Measurements from ENCODE around the gene SF3B4. TPM values are rescaled to one million over a fixed set of nuclear protein-coding genes. Genes with fewer than 3 reads are reported as not detected.
"Not testable (repeated sequence)": the region's sequence is repeated elsewhere in the genome, so short reads cannot be mapped to it uniquely, and the experiment has no call there.

The SF3B4 gene
- 107 and 114 TPM in 2 replicates for total RNA-seq

- intact Hi-C loops (cut with micrococcal nuclease), result loop anchor here (1.0 kb wide), 3 partner anchors 12 to 39 kb away; partner anchors contain the start of gene BOLA1
Measured at GRCh38 chr1:149927563-149928400, at the start of gene SF3B4. SF3B4 (minus strand) TSS chr1:149927803; CDS start chr1:149927759, 44 bp downstream.

GRCh38 chr1:149977345-149977744, 49.7 kb upstream of the SF3B4 start:
- intact Hi-C loops (cut with micrococcal nuclease), result no loop called here

- intact Hi-C loops (cut with micrococcal nuclease), result no loop called here
Measured at GRCh38 chr1:149972547-149972946, 44.9 kb upstream of the SF3B4 start.

GRCh38 chr1:149967646-149968045, 40.0 kb upstream of the SF3B4 start:
- intact Hi-C loops (cut with micrococcal nuclease), result no loop called here

- intact Hi-C loops (cut with micrococcal nuclease), result no loop called here
Measured at GRCh38 chr1:149967041-149967440, 39.4 kb upstream of the SF3B4 start.

- intact Hi-C loops (cut with micrococcal nuclease), result no loop called here
Measured at GRCh38 chr1:149966405-149966804, 38.8 kb upstream of the SF3B4 start.

- intact Hi-C loops (cut with micrococcal nuclease), result no loop called here
Measured at GRCh38 chr1:149965440-149965839, 37.8 kb upstream of the SF3B4 start.

GRCh38 chr1:149963358-149963757, 35.8 kb upstream of the SF3B4 start:
- intact Hi-C loops (cut with micrococcal nuclease), result loop anchor here (5.0 kb wide), 1 partner anchor 204 kb away; no protein-coding TSS in a partner anchor

- intact Hi-C loops (cut with micrococcal nuclease), result loop anchor here (1.0 to 5.0 kb wide), 4 partner anchors 74 to 225 kb away; no protein-coding TSS in a partner anchor
Measured at GRCh38 chr1:149962736-149963135, 35.1 kb upstream of the SF3B4 start.

- intact Hi-C loops (cut with micrococcal nuclease), result loop anchor here (1.0 to 5.0 kb wide), 4 partner anchors 74 to 225 kb away; no protein-coding TSS in a partner anchor
Measured at GRCh38 chr1:149962039-149962647, 34.5 kb upstream of the SF3B4 start.

GRCh38 chr1:149957548-149957947, 29.9 kb upstream of the SF3B4 start:
- intact Hi-C loops (cut with micrococcal nuclease), result not testable (repeated sequence)

GRCh38 chr1:149949911-149950310, 22.3 kb upstream of the SF3B4 start:
- intact Hi-C loops (cut with micrococcal nuclease), result no loop called here

- intact Hi-C loops (cut with micrococcal nuclease), result no loop called here
Measured at GRCh38 chr1:149945206-149945605, 17.6 kb upstream of the SF3B4 start.

GRCh38 chr1:149942885-149943284, 15.3 kb upstream of the SF3B4 start:
- intact Hi-C loops (cut with micrococcal nuclease), result no loop called here

GRCh38 chr1:149942207-149942606, 14.6 kb upstream of the SF3B4 start:
- intact Hi-C loops (cut with micrococcal nuclease), result no loop called here

- intact Hi-C loops (cut with micrococcal nuclease), result no loop called here
Measured at GRCh38 chr1:149940427-149940826, 12.8 kb upstream of the SF3B4 start.

GRCh38 chr1:149938668-149939003, 11.0 kb upstream of the SF3B4 start:
- intact Hi-C loops (cut with micrococcal nuclease), result loop anchor here (1.0 kb wide), 1 partner anchor 10 kb away; no protein-coding TSS in a partner anchor

GRCh38 chr1:149937759-149938158, 10.2 kb upstream of the SF3B4 start:
- intact Hi-C loops (cut with micrococcal nuclease), result no loop called here

- intact Hi-C loops (cut with micrococcal nuclease), result no loop called here
Measured at GRCh38 chr1:149936992-149937705, 9.5 kb upstream of the SF3B4 start.

- intact Hi-C loops (cut with micrococcal nuclease), result no loop called here
Measured at GRCh38 chr1:149936170-149936991, 8.8 kb upstream of the SF3B4 start, which contains the start of gene MTMR11. MTMR11 (minus strand) TSS chr1:149936879; CDS start chr1:149936647, 232 bp downstream.

GRCh38 chr1:149934356-149934755, 6.8 kb upstream of the SF3B4 start:
- intact Hi-C loops (cut with micrococcal nuclease), result no loop called here
